ENCODE measurements around the gene NRF1.

NRF1 gene

DNA sequence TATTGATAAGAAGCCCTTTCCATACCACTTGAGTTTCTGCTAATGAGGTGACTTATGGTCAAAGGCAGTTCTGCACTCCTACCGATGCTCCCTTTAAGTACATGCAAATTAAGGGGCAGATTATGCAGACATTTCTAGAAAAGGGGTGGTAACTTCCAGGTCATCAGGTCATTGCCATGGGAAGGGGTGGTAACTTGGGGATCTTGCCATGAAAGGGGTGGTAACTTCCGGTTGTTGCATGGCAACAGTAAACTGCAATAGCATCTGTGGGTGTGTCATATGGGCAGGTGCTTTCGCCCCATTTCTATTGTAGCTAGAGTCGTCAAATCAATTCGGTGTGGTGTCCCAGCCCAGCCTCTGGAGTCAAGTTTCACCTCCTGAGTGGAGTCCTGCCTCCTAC lies 190.4 kb downstream of the NRF1 start:
- DNase-seq (ENCODE audit: low read depth in 2 of 2), result no peak

DNA sequence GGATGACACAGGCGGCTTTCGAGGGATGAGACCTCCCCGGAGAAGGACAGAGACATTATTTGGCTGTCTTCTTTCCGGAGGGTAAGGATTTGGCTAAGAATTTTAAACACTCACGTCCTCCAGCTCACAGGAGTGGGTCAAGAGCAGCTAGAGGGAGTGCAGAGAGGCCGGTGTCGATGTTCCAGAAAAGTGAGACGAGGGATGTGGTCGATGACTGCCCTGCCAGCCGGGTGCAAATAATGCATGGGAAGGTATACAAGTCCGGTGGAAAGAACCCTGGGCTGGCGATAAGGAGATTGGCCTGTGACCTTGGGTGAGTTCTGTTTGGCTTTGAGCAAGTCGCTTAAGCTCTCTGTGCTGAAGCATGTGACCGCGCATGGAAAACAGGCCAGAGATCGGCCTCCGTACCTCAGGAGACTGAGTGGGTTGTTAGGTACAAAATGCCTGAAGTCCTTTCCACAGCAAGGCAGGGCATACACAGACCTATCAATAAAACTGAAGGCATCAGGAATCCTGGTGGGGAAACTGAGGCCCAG lies 192.1 kb downstream of the NRF1 start:
- no peak for DNase-seq (ENCODE audit: low read depth in 2 of 2)

DNA sequence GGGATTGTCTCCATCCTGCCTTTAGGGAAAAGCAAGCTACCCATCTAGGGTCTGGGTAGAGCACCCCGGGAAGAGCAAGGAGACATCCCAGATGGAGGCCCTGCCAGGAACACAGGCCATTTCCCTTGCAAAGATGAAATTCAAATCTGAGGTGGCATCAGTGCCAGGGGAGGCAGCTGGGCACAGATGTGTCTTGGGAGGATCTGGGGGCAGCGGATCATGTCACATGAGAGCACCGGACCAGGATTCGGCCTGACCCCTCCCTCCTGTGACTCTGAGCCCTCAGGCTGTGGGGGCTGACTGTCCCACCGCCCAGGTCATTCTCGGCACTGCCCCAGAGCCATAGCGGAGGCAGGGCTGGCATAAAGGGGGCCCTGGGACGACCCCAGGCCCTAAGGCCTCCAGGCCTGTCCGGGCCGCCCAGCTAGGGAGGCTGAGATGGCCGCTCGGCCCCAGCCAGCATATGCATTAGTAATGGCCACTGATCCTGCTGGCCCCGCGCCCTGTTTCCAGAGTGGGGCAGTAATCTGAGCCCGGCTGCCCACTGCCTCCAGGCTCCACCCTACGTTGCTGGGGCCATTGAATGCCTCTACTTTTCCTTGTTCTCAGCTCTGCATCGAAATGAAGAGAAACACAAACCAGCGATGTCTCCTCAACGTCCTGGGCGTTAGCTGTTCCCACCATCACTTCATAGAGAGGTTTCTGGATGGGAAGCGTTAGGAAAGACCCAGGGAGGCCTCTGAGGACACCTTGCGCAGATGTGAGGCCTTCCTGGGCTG lies 192.8 kb downstream of the NRF1 start:
- DNase-seq (ENCODE audit: low read depth in 2 of 2), result no peak

DNA sequence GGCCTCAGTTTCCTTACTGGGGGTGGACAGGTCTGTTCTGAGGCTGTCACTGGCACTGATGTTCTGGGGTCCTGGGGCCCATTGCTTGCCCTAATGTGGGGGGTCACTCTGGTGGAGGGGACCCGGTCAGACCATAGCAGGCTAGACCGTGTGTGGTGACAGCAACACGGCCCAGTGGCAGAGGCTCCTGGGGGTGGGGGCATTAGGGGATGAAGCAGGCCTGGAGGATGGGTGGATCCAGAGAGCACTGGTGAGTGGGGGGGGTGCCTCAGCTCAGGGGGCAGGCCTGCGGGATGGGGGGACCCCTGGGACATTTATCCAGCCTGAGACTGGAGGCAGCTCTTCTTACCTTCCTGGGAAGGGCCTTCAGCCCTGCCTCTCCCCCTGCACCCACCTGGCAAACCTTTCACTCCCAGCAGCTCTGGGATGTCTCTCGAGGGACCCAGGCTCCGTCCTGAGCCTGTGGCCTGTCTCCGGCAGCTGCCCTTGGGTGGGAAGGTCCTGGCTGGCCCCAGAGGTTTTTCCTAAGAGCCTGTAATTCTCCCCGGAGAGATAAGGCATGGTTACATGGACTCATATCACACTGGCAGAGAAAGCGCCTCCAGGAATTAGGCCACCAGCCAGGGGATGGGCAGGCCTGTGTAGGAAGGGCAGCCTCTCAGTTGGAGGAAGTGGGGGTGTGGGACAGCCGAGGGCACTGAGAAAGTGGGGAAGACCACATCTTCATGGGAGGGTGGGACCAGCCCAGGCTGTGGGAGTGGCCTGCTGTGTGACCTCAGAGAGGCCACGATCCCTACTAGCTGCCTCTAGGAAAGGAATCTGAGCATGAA lies 193.6 kb downstream of the NRF1 start:
- DNase-seq (ENCODE audit: low read depth in 2 of 2), result no peak
